Ishikawa (cell line): ENCODE data around the gene TRIM42.

ENCODE experiments used
- CEBPB ChIP-seq: IDR thresholded peaks from 2 replicates; pipeline ENCODE4 v1.6.1; 2012
- CREB1 ChIP-seq: IDR thresholded peaks from 2 replicates; pipeline ENCODE4 v1.6.1; 2012; ENCODE audit warnings: low read depth
- EGR1 ChIP-seq: IDR thresholded peaks from 2 replicates; pipeline ENCODE4 v1.6.1; 2012
- EP300 ChIP-seq: IDR thresholded peaks from 2 replicates; pipeline ENCODE4 v1.6.1; 2012; ENCODE audit warnings: borderline replicate concordance
- FOXM1 ChIP-seq: IDR thresholded peaks from 2 replicates; pipeline ENCODE4 v1.6.1; 2012; ENCODE audit warnings: low read depth, borderline replicate concordance
- MAX ChIP-seq: IDR thresholded peaks from 2 replicates; pipeline ENCODE4 v1.6.1; 2012
- NFIC ChIP-seq: IDR thresholded peaks from 2 replicates; pipeline ENCODE4 v1.6.1; 2012
- RAD21 ChIP-seq: IDR thresholded peaks from 2 replicates; pipeline ENCODE4 v1.6.1; 2012; ENCODE audit warnings: low read depth
- REST ChIP-seq: IDR thresholded peaks from 2 replicates; pipeline ENCODE4 v1.6.1; 2012; ENCODE audit warnings: low read depth, mild to moderate bottlenecking
- TAF1 ChIP-seq: IDR thresholded peaks from 2 replicates; pipeline ENCODE4 v1.6.1; 2012; ENCODE audit warnings: low read depth, mild to moderate bottlenecking
- TCF12 ChIP-seq: IDR thresholded peaks from 2 replicates; pipeline ENCODE4 v1.6.1; 2012; ENCODE audit warnings: low read depth
- TEAD4 ChIP-seq: IDR thresholded peaks from 2 replicates; pipeline ENCODE4 v1.6.1; 2012
- USF1 ChIP-seq: IDR thresholded peaks from 2 replicates; pipeline ENCODE4 v1.6.1; 2012
- YY1 ChIP-seq: IDR thresholded peaks from 2 replicates; pipeline ENCODE4 v1.6.1; 2012; ENCODE audit warnings: low read depth
- ZBTB7A ChIP-seq: IDR thresholded peaks from 2 replicates; pipeline ENCODE4 v1.6.1; 2012; ENCODE audit warnings: low read depth

Gene TRIM42

GRCh38 chr3:140677764-140678163 lies at the start of gene TRIM42:
TRIM42 (plus strand) TSS chr3:140678064; CDS start chr3:140678230, 166 bp downstream.
- TF ChIP-seq MAX, result no peak
- TF ChIP-seq FOXM1, result no peak
- TF ChIP-seq NFIC, result no peak

- no peak for TF ChIP-seq CREB1
- TF ChIP-seq FOXM1, result no peak
- no peak for TF ChIP-seq EP300
- no peak for TF ChIP-seq RAD21
- TF ChIP-seq CEBPB, result no peak
- TF ChIP-seq TCF12, result no peak
- no peak for TF ChIP-seq USF1
- TF ChIP-seq EGR1, result no peak
- no peak for TF ChIP-seq TAF1
- no peak for TF ChIP-seq ZBTB7A
- TF ChIP-seq MAX, result no peak
- no peak for TF ChIP-seq NFIC
- TF ChIP-seq REST, result no peak
- no peak for TF ChIP-seq TEAD4
- TF ChIP-seq YY1, result no peak
Observed at GRCh38 chr3:140628606-140629005, 49.3 kb upstream of the TRIM42 start.

GRCh38 chr3:140629357-140630137 lies 48.3 kb upstream of the TRIM42 start:
- TF ChIP-seq TCF12, result peak; percentile 57; the same call in 1 of the 2 replicates
- TF ChIP-seq TAF1, result no peak
- TF ChIP-seq EP300, result peak; percentile 56; the same call in 1 of the 2 replicates
- no peak for TF ChIP-seq USF1
- peak; percentile 96 for TF ChIP-seq TEAD4
- peak; percentile 42; the same call in 1 of the 2 replicates for TF ChIP-seq CEBPB
- no peak for TF ChIP-seq RAD21
- TF ChIP-seq FOXM1, result no peak
- TF ChIP-seq NFIC, result no peak
- no peak for TF ChIP-seq CREB1
- no peak for TF ChIP-seq MAX

GRCh38 chr3:140630366-140630765 lies 47.5 kb upstream of the TRIM42 start:
- TF ChIP-seq ZBTB7A (no peak), CEBPB (no peak), EP300 (no peak), EGR1 (no peak), TAF1 (no peak), USF1 (no peak), TEAD4 (no peak), REST (no peak), RAD21 (no peak), NFIC (no peak), FOXM1 (no peak), MAX (no peak)

- TF ChIP-seq TAF1, result no peak
- TF ChIP-seq ZBTB7A, result no peak
- TF ChIP-seq EP300, result no peak
- no peak for TF ChIP-seq EGR1
- TF ChIP-seq USF1, result no peak
- TF ChIP-seq TEAD4, result no peak
- no peak for TF ChIP-seq CEBPB
- no peak for TF ChIP-seq YY1
- no peak for TF ChIP-seq MAX
- no peak for TF ChIP-seq RAD21
- no peak for TF ChIP-seq TCF12
- TF ChIP-seq CREB1, result no peak
- no peak for TF ChIP-seq REST
Observed at GRCh38 chr3:140630866-140631265, 47.0 kb upstream of the TRIM42 start.
